ENCODE measurements around the gene EGFL7.

The EGFL7 gene

DNA sequence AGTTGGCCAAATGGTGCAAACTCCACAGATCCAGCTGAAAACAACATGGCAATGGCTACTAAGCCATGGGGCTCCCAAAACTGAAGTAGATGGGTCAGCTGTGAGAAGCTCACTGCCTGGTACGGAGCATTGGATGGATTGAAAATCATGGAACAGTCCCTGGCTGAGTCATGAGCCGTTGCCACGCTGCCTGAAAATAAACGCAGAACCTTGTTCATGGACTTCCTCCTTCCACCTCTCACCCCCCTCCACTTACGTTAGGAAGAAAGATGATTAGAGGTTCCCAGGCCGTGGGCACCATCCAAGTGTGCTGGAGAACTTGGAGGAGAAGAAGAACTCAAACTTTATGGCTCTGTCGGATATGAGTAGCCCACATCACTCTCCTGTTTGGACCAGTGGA, 42.8 kb downstream of the EGFL7 start:
- no peak for DNase-seq

DNA sequence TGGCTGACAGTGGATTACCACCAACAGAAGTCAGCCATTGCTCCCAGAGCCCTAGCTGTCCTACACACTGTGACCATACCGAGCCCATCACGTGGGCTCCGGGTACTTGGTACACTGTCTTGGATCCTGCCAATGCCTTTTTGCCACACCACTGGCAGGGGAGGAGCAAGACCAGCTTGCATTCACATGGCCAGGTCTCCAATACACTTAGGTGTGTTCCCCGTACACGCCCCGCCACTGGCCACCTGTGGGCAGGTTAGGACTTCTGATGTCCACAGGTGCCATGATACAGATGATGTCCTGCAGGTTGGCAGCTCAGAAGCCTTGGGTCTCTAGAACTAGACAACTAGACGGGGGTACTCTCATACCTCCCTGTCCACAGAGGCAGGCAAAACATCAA, 44.3 kb downstream of the EGFL7 start:
- no peak for DNase-seq

GRCh38 chr9:136707849-136708517, 45.3 kb downstream of the EGFL7 start:
- DNase-seq, result no peak

DNA sequence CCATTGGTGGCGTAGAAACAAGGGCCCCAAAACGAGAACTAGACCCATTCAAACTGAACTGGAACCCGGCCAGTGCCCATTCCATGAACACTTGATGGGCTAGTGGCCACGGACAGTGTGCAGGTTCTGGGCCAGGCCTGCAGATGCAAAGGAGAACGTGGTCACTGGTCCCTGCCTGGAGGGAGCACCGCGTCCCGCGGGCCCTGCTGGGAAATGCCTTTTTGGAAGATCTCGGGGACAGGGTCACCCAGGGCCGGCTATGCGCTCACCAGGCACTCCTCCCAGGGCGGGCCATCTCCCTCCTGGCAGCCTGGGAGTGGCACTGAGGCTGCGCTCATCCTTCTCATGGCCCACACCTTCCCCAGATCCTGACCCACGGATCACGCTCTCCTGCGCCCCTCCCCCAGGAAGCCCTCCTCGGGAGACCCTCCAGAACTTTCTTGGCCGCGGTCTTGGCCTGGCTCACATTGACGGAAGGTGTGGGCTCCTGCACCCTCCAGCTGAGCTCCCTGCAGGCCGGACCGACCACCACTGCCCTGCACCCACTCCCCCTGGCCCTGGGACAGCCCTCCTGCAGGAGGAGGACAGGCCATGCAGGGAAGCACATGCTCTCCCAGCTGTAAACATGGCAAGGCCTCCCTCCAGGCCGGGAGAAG, 46.9 kb downstream of the EGFL7 start:
- no peak for DNase-seq

DNA sequence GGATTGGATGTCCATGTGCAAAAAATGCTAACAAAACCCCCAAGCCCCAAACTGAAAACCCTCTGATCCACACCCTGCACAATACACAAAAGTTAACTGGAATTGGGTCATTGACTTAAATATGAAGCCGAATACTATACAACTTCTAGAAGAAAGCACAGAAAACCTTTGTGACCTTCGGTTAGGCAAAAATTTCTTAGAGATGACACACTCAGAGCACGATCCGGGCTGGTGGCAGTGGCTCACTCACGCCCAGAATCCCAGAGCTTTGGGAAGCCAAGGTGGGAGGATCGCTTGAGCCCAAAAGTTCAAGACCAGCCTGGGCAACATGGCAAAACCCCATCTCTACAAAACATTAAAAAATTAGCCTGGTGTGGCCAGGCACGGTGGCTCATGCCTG, 47.8 kb downstream of the EGFL7 start:
- DNase-seq, result no peak

GRCh38 chr9:136711219-136711648, 48.5 kb downstream of the EGFL7 start:
- peak; percentile 46 for DNase-seq

DNA sequence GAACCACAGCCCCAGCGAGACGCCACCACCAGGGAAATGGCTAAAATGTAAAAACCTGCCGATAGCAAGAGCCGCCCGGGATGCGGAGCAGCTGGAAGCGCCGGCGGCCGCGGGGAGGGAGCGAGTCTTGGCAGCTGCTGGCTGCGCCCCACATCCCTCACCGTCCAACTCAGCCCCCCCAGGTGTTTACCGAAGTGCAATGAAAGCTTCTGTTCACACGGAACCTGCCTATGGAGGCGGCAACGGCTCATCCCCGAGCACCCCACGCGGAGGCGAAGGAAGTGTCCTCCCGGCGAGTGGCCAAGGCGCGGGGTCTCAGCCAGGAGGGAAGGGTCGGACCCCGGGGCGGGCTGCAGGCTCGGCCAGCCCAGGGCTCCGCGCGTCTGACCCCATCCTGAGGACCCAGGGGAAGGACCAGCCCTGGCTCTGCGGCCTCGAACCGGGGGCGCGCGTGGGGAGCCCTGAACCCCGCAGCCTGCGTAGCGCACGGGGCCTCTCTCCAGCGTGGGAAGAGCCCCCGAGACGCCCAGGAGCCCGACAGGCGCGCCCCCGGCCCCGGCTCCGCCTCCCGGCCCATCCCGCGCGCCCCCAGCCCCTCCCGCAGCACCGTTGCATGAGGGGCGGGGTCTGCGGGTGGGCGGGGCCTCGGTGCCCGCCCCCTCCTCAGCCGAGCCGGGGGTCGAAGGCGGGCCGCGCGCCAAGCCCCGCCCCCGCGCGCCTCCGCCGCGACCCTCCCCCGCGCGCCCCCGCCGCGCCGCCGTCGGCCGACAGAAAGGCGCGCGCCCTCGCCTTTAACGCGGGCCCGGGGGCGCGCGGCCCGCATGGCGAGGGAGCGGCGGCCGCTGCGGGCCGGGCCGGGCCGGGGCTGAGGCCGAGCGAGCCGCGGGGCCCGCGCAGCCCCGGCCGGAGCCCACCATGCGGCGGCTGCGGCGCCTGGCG, 49.3 kb downstream of the EGFL7 start, which contains the start of gene DIPK1B:
Gene DIPK1B, plus strand, starts transcription at position 822 of the 939 bp plus-strand sequence. Its CDS starts 94 bp downstream, at position 916.
- no peak for DNase-seq

- no peak for DNase-seq
Observed at GRCh38 chr9:136712690-136713544, 50.2 kb downstream of the EGFL7 start.

GRCh38 chr9:136713550-136713949, 50.8 kb downstream of the EGFL7 start:
- no peak for DNase-seq

DNA sequence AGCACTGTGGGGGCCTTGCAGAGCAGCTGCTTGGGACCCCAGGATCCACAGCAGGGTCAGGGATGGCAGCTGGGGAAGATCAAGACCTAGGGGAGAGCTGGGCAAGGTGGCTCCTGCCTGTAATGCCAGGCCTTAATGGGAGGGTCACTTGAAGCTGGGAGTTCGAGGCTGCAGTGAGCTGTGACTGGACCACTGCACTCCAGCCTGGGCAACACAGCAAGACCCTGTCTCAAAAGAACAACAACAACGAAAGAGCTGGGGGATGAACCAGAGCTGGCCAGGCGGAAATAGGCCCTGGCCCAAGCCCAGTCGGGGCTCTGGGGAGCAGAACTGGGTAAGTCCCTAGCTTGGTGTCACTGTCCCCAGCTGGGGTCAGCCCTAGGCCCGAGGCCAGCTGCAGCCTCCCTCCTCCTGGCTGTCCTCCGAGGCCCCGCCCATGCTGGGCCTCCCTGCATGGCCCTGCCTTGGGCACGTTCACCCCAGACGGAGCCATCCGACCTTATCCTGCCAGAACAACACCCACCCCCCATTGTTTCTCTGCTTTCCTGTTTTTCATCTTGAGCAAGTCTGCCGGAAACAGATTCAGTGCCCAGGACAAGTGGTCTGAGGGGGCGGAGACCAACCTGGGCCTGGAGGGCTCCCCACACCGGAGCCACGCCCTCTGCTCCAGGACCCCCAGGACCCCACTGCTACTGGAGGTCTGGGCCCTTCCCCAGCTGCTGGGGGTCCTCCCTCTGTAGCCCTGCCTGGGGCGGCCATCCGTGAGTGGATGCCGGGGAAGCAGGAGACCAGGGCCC, 51.6 kb downstream of the EGFL7 start:
- no peak for DNase-seq

GRCh38 chr9:136714893-136715274, 52.2 kb downstream of the EGFL7 start:
- no peak for DNase-seq

DNA sequence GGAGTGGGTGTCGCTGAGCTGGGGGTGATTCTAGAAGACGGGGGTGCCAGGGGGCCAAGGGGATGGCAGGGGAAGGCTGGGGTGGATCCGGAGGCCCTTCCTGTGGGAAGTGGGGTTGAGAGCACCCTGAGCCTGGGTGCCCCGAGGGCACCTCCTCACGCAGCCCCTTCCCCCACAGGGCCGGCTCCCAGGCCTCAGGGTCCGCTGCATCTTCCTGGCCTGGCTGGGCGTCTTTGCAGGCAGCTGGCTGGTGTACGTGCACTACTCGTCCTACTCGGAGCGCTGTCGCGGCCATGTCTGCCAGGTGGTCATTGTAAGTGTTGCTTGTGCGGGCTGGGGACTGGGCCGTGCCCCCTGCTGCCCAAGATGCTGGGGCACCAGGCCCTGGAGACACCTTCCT, 54.7 kb downstream of the EGFL7 start:
- no peak for DNase-seq

DNA sequence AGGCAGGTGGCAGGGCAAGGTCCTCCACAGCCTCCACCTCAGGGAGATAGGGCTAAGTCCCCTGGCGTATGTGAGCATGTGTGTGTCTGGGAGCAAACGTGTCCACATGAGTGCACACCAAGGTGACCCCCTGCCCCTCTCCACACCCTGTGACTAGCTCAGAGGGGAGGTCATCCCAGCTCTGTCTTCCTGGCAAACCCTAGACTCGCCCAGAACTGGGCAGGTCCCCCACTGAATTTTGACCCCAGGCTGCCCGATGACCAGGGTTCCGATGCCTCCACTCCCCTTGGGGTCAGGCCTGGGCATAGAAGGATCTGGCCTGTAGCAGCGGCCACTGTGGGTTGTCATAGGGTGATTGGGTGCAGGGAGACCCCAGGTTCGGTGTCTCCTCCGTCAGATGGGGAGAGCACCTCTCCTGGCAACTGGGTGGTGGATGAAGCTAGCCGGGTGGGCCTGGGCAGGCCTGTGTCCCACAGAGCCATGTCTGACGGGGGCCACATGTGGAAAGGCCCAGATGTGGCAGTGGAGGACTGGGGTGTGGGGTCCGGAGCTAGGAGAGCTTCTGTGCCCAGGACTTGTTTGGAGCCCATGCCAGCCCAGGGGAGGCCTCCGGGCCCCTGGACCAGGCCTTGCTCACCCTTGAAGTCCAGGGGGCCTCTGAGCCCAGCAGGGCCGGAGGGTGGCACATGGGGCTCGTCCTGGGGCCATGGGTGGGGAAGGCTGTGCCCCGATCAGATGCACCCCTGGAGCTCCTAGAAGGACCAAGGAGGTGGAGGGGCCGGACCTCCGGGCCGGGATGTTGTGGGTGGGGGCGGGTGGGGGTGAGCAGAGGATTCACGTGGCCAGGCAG, 55.9 kb downstream of the EGFL7 start:
- DNase-seq, result no peak

DNA sequence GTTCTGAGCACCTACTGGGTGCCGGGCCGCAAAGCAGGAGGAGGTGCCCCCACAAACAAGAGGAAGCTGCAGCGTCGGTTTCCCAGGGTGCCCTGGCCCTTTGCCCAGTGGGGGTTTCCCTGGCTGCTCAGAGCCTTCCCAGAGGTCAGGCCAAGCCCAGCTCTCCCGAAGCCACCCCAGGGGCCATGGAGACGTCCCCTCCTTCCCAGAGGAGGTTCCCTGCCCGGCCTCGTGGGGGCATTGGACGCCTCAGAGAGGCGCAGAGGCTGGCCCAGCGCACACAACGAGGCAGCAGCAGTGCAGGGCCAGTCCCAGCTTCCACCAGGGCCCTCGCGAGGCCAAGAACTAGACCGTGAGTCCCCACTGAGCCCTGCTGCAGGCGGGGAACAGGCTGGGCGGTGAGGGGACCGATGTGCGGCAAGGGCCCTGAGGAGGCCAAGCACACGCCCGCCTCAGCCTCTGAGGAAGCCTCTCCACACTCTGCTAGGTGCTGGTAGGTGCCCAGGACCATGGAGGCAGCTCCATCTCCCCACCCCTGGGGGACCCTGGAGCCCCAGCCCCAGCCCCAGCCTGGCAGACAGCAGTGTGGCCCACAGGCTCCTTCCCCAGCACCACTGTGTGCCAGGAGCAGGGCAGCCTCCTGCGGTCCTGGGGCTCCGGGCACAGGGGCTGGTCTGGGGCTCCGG, 56.6 kb downstream of the EGFL7 start:
- no peak for DNase-seq

GRCh38 chr9:136720251-136720897, 57.7 kb downstream of the EGFL7 start:
- DNase-seq, result peak; percentile 55

DNA sequence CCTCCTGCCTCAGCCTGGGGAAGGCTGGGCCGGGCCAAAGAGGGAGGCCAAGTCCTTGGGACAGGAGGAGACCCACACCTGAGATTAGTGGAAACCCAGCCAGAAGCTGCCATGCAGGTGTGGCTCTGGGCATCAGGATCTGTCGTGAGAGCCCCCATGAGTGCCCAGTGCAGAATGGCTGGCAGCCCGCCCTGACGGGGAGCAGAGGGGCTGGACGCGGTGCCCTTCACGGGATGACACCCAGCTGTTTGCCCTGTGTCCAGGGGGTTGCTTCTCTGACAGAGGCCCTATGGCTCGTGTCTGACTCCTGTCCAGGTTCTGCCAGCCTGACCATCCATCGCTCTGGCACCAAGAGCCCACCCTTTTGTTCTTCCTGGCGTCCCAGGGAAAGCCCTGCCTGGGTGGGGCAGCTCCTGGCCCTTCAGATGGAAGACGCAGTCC, 58.2 kb downstream of the EGFL7 start:
- no peak for DNase-seq

GRCh38 chr9:136721339-136722092, 58.8 kb downstream of the EGFL7 start:
- DNase-seq, result peak; percentile 62

Data from fibroblast of skin of right biceps (primary cell).